Activated CD4-positive, alpha-beta memory T cell treated with anti-CD3 and anti-CD28 coated beads for 36 hours (primary cell): Measurements from ENCODE around the gene CSTF2. TPM values are rescaled to one million over a fixed set of nuclear protein-coding genes. Genes with fewer than 3 reads are reported as not detected.

ENCODE experiments used
- CTCF ChIA-PET: fragments of 350-600 bp; sonication (Branson Sonifier 250); formaldehyde crosslinking; loops from one replicate; lab custom pipeline; 2021; ENCODE audit warnings: antibody characterized with exemption, inconsistent platforms; lab: Charles Lee
- POLR2A ChIA-PET: fragments of 350-600 bp; sonication (Branson Sonifier 250); formaldehyde crosslinking; loops from one replicate; lab custom pipeline; 2021; ENCODE audit warnings: antibody characterized with exemption; lab: Charles Lee
- DNase-seq: peaks from one replicate; pipeline ENCODE4 v3.0.0-alpha.2; 2020
- H3K27ac Mint-ChIP-seq: one replicate; pipeline ENCODE4 v1.8.0; 2021; ENCODE audit warnings: mixed read lengths
- H3K27me3 Mint-ChIP-seq: one replicate; pipeline ENCODE4 v1.8.0; 2021; ENCODE audit warnings: mixed read lengths
- H3K36me3 Mint-ChIP-seq: one replicate; pipeline ENCODE4 v1.8.0; 2021; ENCODE audit warnings: mixed read lengths
- H3K4me1 Mint-ChIP-seq: one replicate; pipeline ENCODE4 v1.8.0; 2021; ENCODE audit warnings: low read depth, mixed read lengths
- H3K4me3 Mint-ChIP-seq: one replicate; pipeline ENCODE4 v1.8.0; 2021; ENCODE audit warnings: mild to moderate bottlenecking, mixed read lengths
- H3K9me3 Mint-ChIP-seq: one replicate; pipeline ENCODE4 v1.8.0; 2021; ENCODE audit warnings: mixed read lengths
- intact Hi-C: fragments of 100-400 bp; cut with micrococcal nuclease; formaldehyde crosslinking; loops from one replicate; pipeline ENCODE4 v1.15.1; 2023
- total RNA-seq, 2 experiments: library from RNA; stranded (reverse); gene quantifications; one replicate each; pipeline ENCODE4 v1.2.3, GENCODE V29; 2021

The CSTF2 gene
- total RNA-seq, 2 experiments from 2014 or later = 41.3 to 42.8 TPM

GRCh38 chrX:100830143-100830542 is 10.0 kb downstream of the CSTF2 start:
- Mint-ChIP-seq H3K36me3 (peaks cover 43% of the 10 kb centered on the region), H3K27me3 (no peaks in the 10 kb centered on the region), H3K9me3 (no peaks in the 10 kb centered on the region), H3K4me3 (peak overlapping the region; percentile 59), H3K27ac (peak overlapping the region; percentile 98), H3K4me1 (peaks cover 29% of the 10 kb centered on the region)
- no peak for DNase-seq
- intact Hi-C loops = loop anchor here (2.0 to 5.0 kb wide), 2 partner anchors 91 to 222 kb away; partner anchors contain the start of gene TRMT2B
- ChIA-PET POLR2A (interaction anchor here (1.0 kb wide), 2 partner anchors 10 to 561 kb away, joined by 4 to 6 read pairs; partner anchors contain the start of genes CSTF2 and RPL36A), CTCF (interaction anchor here (1.4 kb wide), 1 partner anchor 378 kb away, joined by 3 read pairs; no protein-coding TSS in a partner anchor)

GRCh38 chrX:100830547-100830946 is 10.4 kb downstream of the CSTF2 start:
- H3K27ac Mint-ChIP-seq = peak overlapping the region; percentile 98
- ChIA-PET CTCF (interaction anchor here (1.4 kb wide), 1 partner anchor 377 kb away, joined by 3 read pairs; no protein-coding TSS in a partner anchor), POLR2A (no interaction called here)
- H3K4me1 Mint-ChIP-seq = peaks cover 29% of the 10 kb centered on the region
- DNase-seq = peak; percentile 12
- H3K27me3 Mint-ChIP-seq = no peaks in the 10 kb centered on the region
- H3K36me3 Mint-ChIP-seq = peaks cover 43% of the 10 kb centered on the region
- H3K9me3 Mint-ChIP-seq = no peaks in the 10 kb centered on the region
- intact Hi-C loops = loop anchor here (2.0 to 5.0 kb wide), 2 partner anchors 90 to 222 kb away; partner anchors contain the start of gene TRMT2B
- peak overlapping the region; percentile 51 for H3K4me3 Mint-ChIP-seq

GRCh38 chrX:100831219-100831946 is 11.2 kb downstream of the CSTF2 start:
- CTCF ChIA-PET = no interaction called here
- Mint-ChIP-seq H3K9me3 (no peaks in the 10 kb centered on the region), H3K4me3 (no peak overlapping the region), H3K27me3 (no peaks in the 10 kb centered on the region), H3K36me3 (peaks cover 43% of the 10 kb centered on the region), H3K4me1 (peaks cover 29% of the 10 kb centered on the region), H3K27ac (peak overlapping the region; percentile 98)
- POLR2A ChIA-PET = no interaction called here
- no peak for DNase-seq
- intact Hi-C loops = loop anchor here (2.0 to 5.0 kb wide), 2 partner anchors 89 to 221 kb away; partner anchors contain the start of gene TRMT2B

GRCh38 chrX:100850317-100850716 is 30.1 kb downstream of the CSTF2 start:
- H3K4me1 Mint-ChIP-seq = no peaks in the 10 kb centered on the region
- intact Hi-C loops = no loop called here
- no peak for DNase-seq
- CTCF ChIA-PET = no interaction called here
- H3K27ac Mint-ChIP-seq = no peak overlapping the region
- H3K27me3 Mint-ChIP-seq = no peaks in the 10 kb centered on the region
- H3K36me3 Mint-ChIP-seq = no peaks in the 10 kb centered on the region
- no peaks in the 10 kb centered on the region for H3K9me3 Mint-ChIP-seq
- no peak overlapping the region for H3K4me3 Mint-ChIP-seq
- POLR2A ChIA-PET = no interaction called here

- intact Hi-C loops = no loop called here
- no peak for DNase-seq
- no peaks in the 10 kb centered on the region for H3K4me1 Mint-ChIP-seq
- no peak overlapping the region for H3K4me3 Mint-ChIP-seq
- ChIA-PET CTCF (no interaction called here), POLR2A (no interaction called here)
- no peaks in the 10 kb centered on the region for H3K9me3 Mint-ChIP-seq
- H3K27ac Mint-ChIP-seq = no peak overlapping the region
- H3K27me3 Mint-ChIP-seq = no peaks in the 10 kb centered on the region
- no peaks in the 10 kb centered on the region for H3K36me3 Mint-ChIP-seq
Observed at GRCh38 chrX:100852810-100853209, 32.6 kb downstream of the CSTF2 start.

- Mint-ChIP-seq H3K4me3 (no peak overlapping the region), H3K9me3 (no peaks in the 10 kb centered on the region), H3K36me3 (no peaks in the 10 kb centered on the region), H3K27me3 (no peaks in the 10 kb centered on the region), H3K4me1 (no peaks in the 10 kb centered on the region), H3K27ac (no peak overlapping the region)
- no peak for DNase-seq
- ChIA-PET POLR2A (no interaction called here), CTCF (no interaction called here)
- intact Hi-C loops = no loop called here
Observed at GRCh38 chrX:100863326-100863864, 43.2 kb downstream of the CSTF2 start.

GRCh38 chrX:100864657-100865391 is 44.6 kb downstream of the CSTF2 start:
- ChIA-PET CTCF (no interaction called here), POLR2A (interaction anchor here (0.6 kb wide), 1 partner anchor 56 kb away, joined by 3 read pairs; no protein-coding TSS in a partner anchor)
- H3K27me3 Mint-ChIP-seq = no peaks in the 10 kb centered on the region
- H3K9me3 Mint-ChIP-seq = no peaks in the 10 kb centered on the region
- DNase-seq = no peak
- no peak overlapping the region for H3K27ac Mint-ChIP-seq
- intact Hi-C loops = no loop called here
- no peaks in the 10 kb centered on the region for H3K4me1 Mint-ChIP-seq
- H3K4me3 Mint-ChIP-seq = no peak overlapping the region
- no peaks in the 10 kb centered on the region for H3K36me3 Mint-ChIP-seq

GRCh38 chrX:100868273-100868672 is 48.1 kb downstream of the CSTF2 start:
- Mint-ChIP-seq H3K4me1 (no peaks in the 10 kb centered on the region), H3K27me3 (no peaks in the 10 kb centered on the region), H3K9me3 (no peaks in the 10 kb centered on the region), H3K27ac (no peak overlapping the region), H3K4me3 (no peak overlapping the region), H3K36me3 (no peaks in the 10 kb centered on the region)
- POLR2A ChIA-PET = no interaction called here
- no peak for DNase-seq
- CTCF ChIA-PET = no interaction called here
- intact Hi-C loops = no loop called here

GRCh38 chrX:100870527-100870926 is 50.3 kb downstream of the CSTF2 start:
- Mint-ChIP-seq H3K4me3 (no peak overlapping the region), H3K27ac (no peak overlapping the region), H3K9me3 (no peaks in the 10 kb centered on the region), H3K36me3 (no peaks in the 10 kb centered on the region), H3K27me3 (no peaks in the 10 kb centered on the region), H3K4me1 (no peaks in the 10 kb centered on the region)
- intact Hi-C loops = no loop called here
- POLR2A ChIA-PET = no interaction called here
- DNase-seq = no peak
- CTCF ChIA-PET = no interaction called here

- Mint-ChIP-seq H3K4me1 (no peaks in the 10 kb centered on the region), H3K27ac (no peak overlapping the region), H3K27me3 (no peaks in the 10 kb centered on the region), H3K36me3 (no peaks in the 10 kb centered on the region), H3K4me3 (no peak overlapping the region), H3K9me3 (no peaks in the 10 kb centered on the region)
- no peak for DNase-seq
- intact Hi-C loops = no loop called here
- POLR2A ChIA-PET = no interaction called here
- CTCF ChIA-PET = no interaction called here
Observed at GRCh38 chrX:100871594-100872560, 51.7 kb downstream of the CSTF2 start.

GRCh38 chrX:100874325-100874724 is 54.1 kb downstream of the CSTF2 start, which contains the start of gene NOX1:
Gene NOX1 (minus strand): TSS chrX:100874359. CDS start chrX:100874139, 220 bp downstream.
- Mint-ChIP-seq H3K36me3 (no peaks in the 10 kb centered on the region), H3K4me3 (no peak within 1 kb of the TSS), H3K27ac (no peak within 1 kb of the TSS), H3K9me3 (no peaks in the 10 kb centered on the region), H3K4me1 (no peaks in the 10 kb centered on the region), H3K27me3 (no peaks in the 10 kb centered on the region)
- ChIA-PET CTCF (no interaction called here), POLR2A (no interaction called here)
- intact Hi-C loops = no loop called here
- DNase-seq = no peak
